ENCODE data around the gene GNPTG. TPM values are rescaled to one million over a fixed set of nuclear protein-coding genes. Genes with fewer than 3 reads are reported as not detected.
A peak's percentile ranks its signal among the peaks of the same experiment; 100 is the strongest.

Gene GNPTG
- total and polyA plus RNA-seq, 2 donors: 27.8 to 61.3 TPM

DNA sequence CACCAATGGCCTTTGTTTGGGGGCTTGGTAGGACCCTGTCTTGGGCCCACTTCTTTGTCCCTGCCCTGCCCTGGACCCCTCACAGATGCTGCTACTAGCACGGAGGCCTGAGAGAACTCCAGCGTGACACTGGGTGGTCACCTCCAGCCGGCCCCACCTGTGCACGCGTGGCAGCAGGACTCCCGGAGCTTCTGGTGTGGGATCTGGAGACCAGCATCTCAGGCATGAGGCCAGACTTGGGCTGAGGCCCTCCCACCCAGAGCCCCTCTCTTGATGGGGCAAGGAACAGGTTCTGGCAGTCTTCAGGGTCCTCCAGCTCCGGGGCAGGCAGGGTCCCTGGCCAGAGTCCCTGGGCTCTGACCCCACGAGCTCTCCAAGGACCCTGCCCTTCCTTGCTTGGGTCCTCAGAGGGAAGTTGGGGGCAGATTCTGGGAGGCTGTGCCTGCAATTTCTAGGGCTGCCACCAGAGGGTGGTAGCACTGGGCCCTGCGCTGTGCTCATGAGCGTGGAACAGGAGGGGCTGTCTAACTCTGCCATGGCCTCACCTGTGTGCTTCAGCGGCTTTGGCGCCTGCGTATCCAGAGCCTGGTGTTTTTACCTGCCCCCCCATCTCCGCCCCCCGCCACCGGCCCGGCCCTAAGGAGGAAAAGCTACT lies 21.3 kb upstream of the GNPTG start:
- peaks cover 8 to 19% of the 10 kb centered on the region in 2 donors for H3K4me1 ChIP-seq (ENCODE audit: control insufficient read depth in 2 of 2, insufficient read depth in 2 of 2, low read length in 2 of 2)
- 79% methylated on average over 17 of the region's 17 CpGs for WGBS
- H3K9me3 ChIP-seq (ENCODE audit: control insufficient read depth in 2 of 2, insufficient read depth in 1 of 2, low read length in 1 of 2): peaks cover 5 to 31% of the 10 kb centered on the region in 2 donors
- no peak overlapping the region for H3K4me3 ChIP-seq (ENCODE audit: low read length in 2 of 2)
- peaks cover 7 to 13% of the 10 kb centered on the region in 2 donors for H3K36me3 ChIP-seq (ENCODE audit: control insufficient read depth in 2 of 2, insufficient read depth in 2 of 2, low read length in 1 of 2)
- no peak overlapping the region for H3K27ac ChIP-seq (ENCODE audit: low read depth in 1 of 2, low read length in 1 of 2)
- no peak for DNase-seq (ENCODE audit: low read depth in 6 of 9, low spot score in 9 of 9)
- H3K27me3 ChIP-seq (ENCODE audit: control insufficient read depth in 2 of 2, insufficient read depth in 1 of 2, low read length in 1 of 2): peaks cover 47 to 56% of the 10 kb centered on the region in 2 donors

DNA sequence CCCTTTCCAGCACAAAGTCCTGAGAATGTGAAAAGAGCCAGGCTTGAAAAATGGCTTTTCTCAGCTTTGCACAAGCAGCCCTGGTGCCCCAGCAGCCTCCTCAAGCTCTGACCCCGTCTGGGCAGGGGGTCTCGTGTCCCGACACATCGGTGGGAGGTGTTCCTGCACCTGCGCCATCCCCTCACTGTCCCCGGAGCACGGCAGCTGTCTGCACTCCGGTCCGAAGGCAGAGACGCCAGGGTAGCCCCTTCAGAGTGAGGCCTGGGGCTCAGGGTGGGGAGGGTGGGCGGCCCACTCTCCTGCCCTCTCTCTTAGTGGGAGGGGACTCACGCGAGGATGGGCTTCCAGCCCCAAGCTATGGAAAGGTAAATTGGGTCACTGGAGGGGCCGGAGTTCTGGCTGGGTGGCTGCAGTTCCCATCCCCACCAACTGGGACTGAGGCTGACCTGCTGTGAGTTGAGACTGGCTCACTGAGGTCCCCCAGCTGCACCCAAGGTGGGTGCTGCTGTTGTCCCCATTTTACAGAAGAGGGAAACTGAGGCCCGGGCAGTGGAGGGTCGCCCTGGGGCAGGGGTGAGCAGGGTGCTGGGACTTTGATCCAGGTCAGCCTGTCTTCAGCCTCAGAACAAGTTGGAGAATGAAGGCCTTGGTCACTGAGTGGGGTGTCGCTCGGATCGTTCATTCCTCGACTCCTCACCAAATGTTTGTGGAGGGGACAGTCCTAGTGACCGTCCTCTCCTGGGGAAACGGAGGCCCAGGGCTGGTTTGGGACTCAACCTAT lies 20.6 kb upstream of the GNPTG start:
- Histone ChIP-seq H3K36me3 (ENCODE audit: control insufficient read depth in 2 of 2, insufficient read depth in 2 of 2, low read length in 1 of 2) (peaks cover 0 to 6% of the 10 kb centered on the region in 2 donors), H3K9me3 (ENCODE audit: control insufficient read depth in 2 of 2, insufficient read depth in 1 of 2, low read length in 1 of 2) (peaks cover 6 to 34% of the 10 kb centered on the region in 2 donors), H3K4me1 (ENCODE audit: control insufficient read depth in 2 of 2, insufficient read depth in 2 of 2, low read length in 2 of 2) (peaks cover 8 to 19% of the 10 kb centered on the region in 2 donors), H3K27me3 (ENCODE audit: control insufficient read depth in 2 of 2, insufficient read depth in 1 of 2, low read length in 1 of 2) (peaks cover 54 to 63% of the 10 kb centered on the region in 2 donors), H3K4me3 (ENCODE audit: low read length in 2 of 2) (no peak overlapping the region), H3K27ac (ENCODE audit: low read depth in 1 of 2, low read length in 1 of 2) (no peak overlapping the region)
- 63% methylated on average over 22 of the region's 22 CpGs for WGBS
- DNase-seq (ENCODE audit: low read depth in 6 of 9, low spot score in 9 of 9): no peak

DNA sequence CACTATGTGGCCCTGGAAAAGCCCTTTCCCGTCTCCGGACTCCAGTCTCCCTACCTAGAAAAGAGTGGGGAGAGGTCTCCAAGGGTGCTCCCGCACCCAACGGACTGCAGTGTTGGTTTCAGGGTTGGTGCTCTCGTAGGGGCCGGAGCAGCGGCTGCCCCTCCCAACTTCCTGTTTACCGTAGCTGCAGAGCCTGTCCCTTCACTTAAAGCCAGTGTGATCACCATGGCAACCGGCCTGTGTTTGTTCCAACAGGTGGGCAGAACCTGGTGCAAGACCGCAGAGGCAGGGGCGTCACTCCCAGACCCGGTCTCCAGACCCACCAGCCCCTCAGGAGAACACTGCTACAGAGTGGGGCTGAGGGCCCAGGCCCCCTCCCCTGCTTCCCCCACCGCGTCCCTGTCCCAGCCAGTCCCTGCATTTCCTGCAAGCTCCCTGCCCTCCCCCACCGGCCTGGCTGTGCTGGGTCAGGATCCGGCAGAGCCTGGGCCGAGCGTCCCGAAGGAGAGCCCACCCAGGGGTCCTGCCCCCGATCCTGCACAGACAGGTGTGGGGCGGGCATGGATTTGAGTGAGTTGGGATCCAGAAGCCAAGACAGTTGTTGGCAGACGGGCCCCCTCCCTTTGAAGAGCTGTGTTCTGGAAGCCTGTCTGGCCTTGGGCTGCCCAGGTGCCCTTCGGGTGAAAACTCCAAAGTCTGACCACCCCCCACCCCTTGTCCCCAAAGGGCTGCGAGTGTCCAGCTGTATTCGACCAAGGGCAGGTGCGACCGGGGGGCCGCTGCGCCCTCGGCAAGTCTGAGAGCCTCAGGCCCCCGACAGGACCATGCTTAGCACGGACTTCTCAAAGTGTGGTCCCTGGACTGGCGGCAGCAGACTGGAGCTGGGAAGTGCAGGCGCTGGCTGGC lies 19.8 kb upstream of the GNPTG start:
- H3K27ac ChIP-seq (ENCODE audit: low read depth in 1 of 2, low read length in 1 of 2): no peak overlapping the region
- H3K9me3 ChIP-seq (ENCODE audit: control insufficient read depth in 2 of 2, insufficient read depth in 1 of 2, low read length in 1 of 2): peaks cover 6 to 40% of the 10 kb centered on the region in 2 donors
- H3K4me1 ChIP-seq (ENCODE audit: control insufficient read depth in 2 of 2, insufficient read depth in 2 of 2, low read length in 2 of 2): peaks cover 8 to 19% of the 10 kb centered on the region in 2 donors
- WGBS: 5% methylated on average over 34 of the region's 34 CpGs
- H3K27me3 ChIP-seq (ENCODE audit: control insufficient read depth in 2 of 2, insufficient read depth in 1 of 2, low read length in 1 of 2): peaks cover 61 to 72% of the 10 kb centered on the region in 2 donors
- peak overlapping the region in 1 of 2 donors; percentile 22 for H3K4me3 ChIP-seq (ENCODE audit: low read length in 2 of 2)
- peaks cover 0 to 4% of the 10 kb centered on the region in 2 donors for H3K36me3 ChIP-seq (ENCODE audit: control insufficient read depth in 2 of 2, insufficient read depth in 2 of 2, low read length in 1 of 2)
- peak in 2 of 9 donors; percentile 34 to 60 for DNase-seq (ENCODE audit: low read depth in 6 of 9, low spot score in 9 of 9)

DNA sequence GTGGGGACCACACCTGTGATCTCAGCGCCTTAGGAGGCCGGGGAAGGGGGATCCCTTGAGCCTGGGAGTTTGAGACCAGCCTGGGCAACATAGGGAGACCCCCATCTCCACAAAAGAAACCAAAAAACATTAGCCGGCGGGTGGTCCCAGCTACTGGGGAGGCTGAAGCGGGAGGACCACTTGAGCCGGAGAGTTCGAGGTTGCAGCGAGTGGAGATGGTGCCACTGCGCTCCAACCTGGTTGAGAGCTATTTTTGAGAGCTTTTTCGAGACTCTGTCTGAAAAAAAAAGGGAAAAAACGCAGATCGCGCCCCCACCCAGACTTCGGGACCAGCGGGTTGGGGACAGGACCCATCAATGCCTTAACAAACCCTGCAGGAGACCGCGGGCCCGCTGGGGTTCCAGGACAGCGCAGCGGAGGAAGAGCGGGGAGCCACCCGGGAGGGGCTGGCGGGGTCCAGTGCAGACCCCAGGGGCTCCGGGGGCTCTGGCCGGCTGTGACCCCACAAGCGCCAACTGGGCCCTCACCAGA lies 19.0 kb upstream of the GNPTG start:
- Histone ChIP-seq H3K36me3 (ENCODE audit: control insufficient read depth in 2 of 2, insufficient read depth in 2 of 2, low read length in 1 of 2) (peaks cover 0 to under 1% of the 10 kb centered on the region in 2 donors), H3K27ac (ENCODE audit: low read depth in 1 of 2, low read length in 1 of 2) (no peak overlapping the region), H3K4me1 (ENCODE audit: control insufficient read depth in 2 of 2, insufficient read depth in 2 of 2, low read length in 2 of 2) (peaks cover 8 to 19% of the 10 kb centered on the region in 2 donors), H3K9me3 (ENCODE audit: control insufficient read depth in 2 of 2, insufficient read depth in 1 of 2, low read length in 1 of 2) (peaks cover 6 to 43% of the 10 kb centered on the region in 2 donors), H3K4me3 (ENCODE audit: low read length in 2 of 2) (no peak overlapping the region), H3K27me3 (ENCODE audit: control insufficient read depth in 2 of 2, insufficient read depth in 1 of 2, low read length in 1 of 2) (peaks cover 61 to 79% of the 10 kb centered on the region in 2 donors)
- WGBS: 8% methylated on average over 26 of the region's 26 CpGs
- no peak for DNase-seq (ENCODE audit: low read depth in 6 of 9, low spot score in 9 of 9)

DNA sequence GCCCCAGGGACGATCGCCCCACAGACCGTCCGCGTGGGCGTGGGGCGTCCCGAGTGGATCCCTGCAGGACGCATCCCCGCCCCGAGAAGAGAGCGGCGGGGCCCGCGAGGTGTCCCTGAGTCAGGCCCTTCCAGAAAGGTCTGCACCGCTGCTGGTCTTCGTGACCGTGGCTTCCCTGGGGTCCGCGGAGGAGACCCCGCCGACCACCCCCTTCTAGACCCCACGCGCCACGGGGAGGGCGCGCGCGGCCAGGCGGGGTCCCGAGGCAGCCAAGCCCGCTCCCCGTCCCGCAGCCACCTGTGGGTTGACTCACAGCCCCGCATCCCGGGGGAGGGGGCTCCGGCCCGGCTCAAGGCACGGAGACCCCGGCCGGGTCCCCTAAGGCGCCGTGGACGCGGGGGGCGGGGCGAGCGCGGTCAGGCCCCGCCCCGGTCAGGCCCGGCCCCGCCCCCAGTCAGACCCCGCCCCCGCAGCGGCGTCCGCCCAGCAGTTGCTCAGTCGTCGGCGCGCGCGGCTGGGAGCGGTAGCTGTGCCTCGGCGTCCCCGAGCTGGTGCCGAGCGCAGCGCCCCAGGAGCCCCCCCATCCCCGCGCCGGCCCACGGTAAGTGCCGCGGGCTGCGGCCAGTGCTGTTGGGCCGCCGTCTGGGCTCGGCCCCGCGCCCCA lies 18.4 kb upstream of the GNPTG start, which contains the start of gene BAIAP3:
BAIAP3 (plus strand) TSS at position 497 of the 664 bp plus-strand sequence. CDS start 4,905 bp downstream, outside the sequence.
- 6% methylated on average over 83 of the region's 83 CpGs for WGBS
- peak within 1 kb of the TSS in 1 of 2 donors; percentile 41 for H3K4me3 ChIP-seq (ENCODE audit: low read length in 2 of 2)
- H3K9me3 ChIP-seq (ENCODE audit: control insufficient read depth in 2 of 2, insufficient read depth in 1 of 2, low read length in 1 of 2): peaks cover 6 to 43% of the 10 kb centered on the region in 2 donors
- H3K27me3 ChIP-seq (ENCODE audit: control insufficient read depth in 2 of 2, insufficient read depth in 1 of 2, low read length in 1 of 2): peaks cover 61 to 84% of the 10 kb centered on the region in 2 donors
- H3K36me3 ChIP-seq (ENCODE audit: control insufficient read depth in 2 of 2, insufficient read depth in 2 of 2, low read length in 1 of 2): no peaks in the 10 kb centered on the region
- DNase-seq (ENCODE audit: low read depth in 6 of 9, low spot score in 9 of 9): peak in 1 of 9 donors; percentile 29
- no peak within 1 kb of the TSS for H3K27ac ChIP-seq (ENCODE audit: low read depth in 1 of 2, low read length in 1 of 2)
- H3K4me1 ChIP-seq (ENCODE audit: control insufficient read depth in 2 of 2, insufficient read depth in 2 of 2, low read length in 2 of 2): peaks cover 8 to 19% of the 10 kb centered on the region in 2 donors

DNA sequence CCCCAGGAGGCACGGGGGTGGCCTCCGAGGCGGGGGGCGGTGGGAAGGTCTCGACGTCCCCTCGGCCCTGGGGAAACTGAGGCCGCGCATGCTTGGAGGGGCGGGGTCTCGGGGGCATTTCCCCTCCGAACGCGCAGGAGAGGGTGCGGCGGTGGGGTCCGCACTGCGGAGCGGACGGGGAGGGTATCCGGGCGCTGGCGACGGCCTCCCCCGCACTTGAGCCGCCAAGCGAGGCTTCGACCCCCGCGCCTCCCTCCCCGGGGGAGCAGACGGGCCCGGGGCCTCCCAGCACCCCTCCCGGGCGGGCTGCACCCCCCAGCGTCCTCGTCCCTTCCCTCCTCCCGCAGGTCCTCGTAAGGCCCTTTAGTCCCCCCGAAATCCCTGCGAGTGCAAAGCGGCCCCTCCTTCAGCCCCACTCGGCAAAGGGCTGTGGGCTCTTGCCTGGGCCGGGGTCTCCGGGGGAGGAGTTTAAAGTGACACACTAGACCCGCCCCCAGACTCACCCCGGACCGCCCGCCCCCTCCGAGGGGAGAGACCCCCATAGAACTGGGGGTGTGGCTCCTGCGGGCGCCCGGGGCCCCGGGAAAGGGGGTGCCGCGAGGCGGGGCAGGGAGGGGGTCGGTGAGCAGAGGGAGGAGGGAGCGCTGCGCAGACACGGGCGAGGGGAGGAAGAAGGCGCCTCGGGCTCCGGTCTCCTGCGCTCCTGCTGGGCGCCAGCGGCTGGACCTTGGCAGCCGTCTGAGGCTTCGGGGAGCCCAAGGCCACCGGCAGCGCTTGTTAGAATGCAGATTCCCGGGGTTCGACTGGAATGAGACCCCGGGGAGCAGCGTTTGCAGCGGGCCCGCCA lies 17.7 kb upstream of the GNPTG start:
- H3K27ac ChIP-seq (ENCODE audit: low read depth in 1 of 2, low read length in 1 of 2): no peak overlapping the region
- no peak for DNase-seq (ENCODE audit: low read depth in 6 of 9, low spot score in 9 of 9)
- no peaks in the 10 kb centered on the region for H3K36me3 ChIP-seq (ENCODE audit: control insufficient read depth in 2 of 2, insufficient read depth in 2 of 2, low read length in 1 of 2)
- peak overlapping the region in 1 of 2 donors; percentile 41 for H3K4me3 ChIP-seq (ENCODE audit: low read length in 2 of 2)
- peaks cover 8 to 19% of the 10 kb centered on the region in 2 donors for H3K4me1 ChIP-seq (ENCODE audit: control insufficient read depth in 2 of 2, insufficient read depth in 2 of 2, low read length in 2 of 2)
- H3K27me3 ChIP-seq (ENCODE audit: control insufficient read depth in 2 of 2, insufficient read depth in 1 of 2, low read length in 1 of 2): peaks cover 61 to 86% of the 10 kb centered on the region in 2 donors
- WGBS: 5% methylated on average over 78 of the region's 78 CpGs
- peaks cover 6 to 47% of the 10 kb centered on the region in 2 donors for H3K9me3 ChIP-seq (ENCODE audit: control insufficient read depth in 2 of 2, insufficient read depth in 1 of 2, low read length in 1 of 2)

DNA sequence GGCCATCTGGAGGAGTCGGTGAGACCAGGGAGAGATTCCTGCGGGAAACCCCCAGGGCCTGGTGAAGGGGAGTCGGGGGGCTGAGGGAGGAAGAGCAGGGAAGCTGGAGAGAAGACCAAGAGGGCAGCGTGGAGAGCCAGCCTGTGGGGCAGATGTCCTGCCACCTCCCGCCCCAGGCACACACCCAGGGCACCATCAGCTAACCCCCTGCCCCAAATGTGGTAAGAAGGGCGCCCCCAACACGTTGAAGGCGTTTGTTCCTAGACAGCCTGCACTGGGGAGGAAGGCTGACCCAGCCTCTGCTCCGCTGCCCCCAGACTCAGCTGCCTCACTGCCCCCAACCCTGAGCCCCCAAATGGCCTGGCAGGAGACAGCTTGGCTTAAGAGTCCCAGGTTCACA lies 17.0 kb upstream of the GNPTG start:
- H3K4me1 ChIP-seq (ENCODE audit: control insufficient read depth in 2 of 2, insufficient read depth in 2 of 2, low read length in 2 of 2): peaks cover 8 to 19% of the 10 kb centered on the region in 2 donors
- H3K4me3 ChIP-seq (ENCODE audit: low read length in 2 of 2): no peak overlapping the region
- peaks cover 61 to 85% of the 10 kb centered on the region in 2 donors for H3K27me3 ChIP-seq (ENCODE audit: control insufficient read depth in 2 of 2, insufficient read depth in 1 of 2, low read length in 1 of 2)
- peaks cover 6 to 54% of the 10 kb centered on the region in 2 donors for H3K9me3 ChIP-seq (ENCODE audit: control insufficient read depth in 2 of 2, insufficient read depth in 1 of 2, low read length in 1 of 2)
- H3K36me3 ChIP-seq (ENCODE audit: control insufficient read depth in 2 of 2, insufficient read depth in 2 of 2, low read length in 1 of 2): no peaks in the 10 kb centered on the region
- DNase-seq (ENCODE audit: low read depth in 6 of 9, low spot score in 9 of 9): no peak
- WGBS: 45% methylated on average over 9 of the region's 9 CpGs
- no peak overlapping the region for H3K27ac ChIP-seq (ENCODE audit: low read depth in 1 of 2, low read length in 1 of 2)
